ENCODE measurements around the gene FUT3.
"Not testable (repeated sequence)": the region's sequence is repeated elsewhere in the genome, so short reads cannot be mapped to it uniquely, and the experiment has no call there.

Gene FUT3
- 0 to 0.07 reads per million in 2 donors for total RNA-seq

DNA sequence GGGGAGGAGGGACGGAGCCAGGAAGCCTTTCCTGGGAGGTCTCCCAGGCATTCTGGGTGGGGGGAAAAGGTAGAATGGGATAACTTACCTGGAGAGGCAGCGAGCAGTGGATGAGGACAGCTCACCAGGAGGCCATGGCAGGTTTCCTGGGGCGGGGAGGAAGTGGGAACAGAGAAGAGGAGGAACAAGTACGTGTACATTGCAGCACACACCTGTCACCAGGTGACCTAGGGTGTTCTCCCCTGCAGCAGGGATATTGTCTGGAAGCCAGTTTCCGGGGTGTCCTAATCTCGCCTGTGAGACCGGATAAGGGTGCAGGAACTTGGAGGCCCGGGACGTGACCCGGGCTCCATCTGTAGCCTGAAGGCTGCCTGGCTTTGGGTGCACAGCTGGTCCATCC, at the start of gene FUT3:
FUT3 (minus strand) TSS at position 148 of the 400 bp plus-strand sequence.
- no peak for DNase-seq

DNA sequence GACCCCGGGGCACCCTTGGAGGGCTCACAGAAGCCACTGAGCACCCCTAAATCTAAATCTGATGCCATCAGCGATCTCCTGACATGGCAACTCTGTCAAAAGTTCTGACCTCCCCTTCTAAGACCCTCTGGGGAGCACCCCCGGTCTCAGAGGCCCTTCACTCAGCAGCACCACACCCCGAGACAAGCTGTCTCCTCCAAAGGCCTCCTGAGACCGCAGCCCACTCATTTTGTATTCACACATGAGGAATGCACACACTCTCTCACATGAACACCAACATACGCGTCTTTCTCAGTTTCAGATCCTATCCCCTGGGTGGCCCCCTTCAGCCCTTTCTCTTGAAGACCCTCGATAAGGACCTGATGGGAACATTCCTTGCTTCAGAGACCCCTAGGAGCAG, 49.7 kb upstream of the FUT3 start:
- DNase-seq: no peak

DNA sequence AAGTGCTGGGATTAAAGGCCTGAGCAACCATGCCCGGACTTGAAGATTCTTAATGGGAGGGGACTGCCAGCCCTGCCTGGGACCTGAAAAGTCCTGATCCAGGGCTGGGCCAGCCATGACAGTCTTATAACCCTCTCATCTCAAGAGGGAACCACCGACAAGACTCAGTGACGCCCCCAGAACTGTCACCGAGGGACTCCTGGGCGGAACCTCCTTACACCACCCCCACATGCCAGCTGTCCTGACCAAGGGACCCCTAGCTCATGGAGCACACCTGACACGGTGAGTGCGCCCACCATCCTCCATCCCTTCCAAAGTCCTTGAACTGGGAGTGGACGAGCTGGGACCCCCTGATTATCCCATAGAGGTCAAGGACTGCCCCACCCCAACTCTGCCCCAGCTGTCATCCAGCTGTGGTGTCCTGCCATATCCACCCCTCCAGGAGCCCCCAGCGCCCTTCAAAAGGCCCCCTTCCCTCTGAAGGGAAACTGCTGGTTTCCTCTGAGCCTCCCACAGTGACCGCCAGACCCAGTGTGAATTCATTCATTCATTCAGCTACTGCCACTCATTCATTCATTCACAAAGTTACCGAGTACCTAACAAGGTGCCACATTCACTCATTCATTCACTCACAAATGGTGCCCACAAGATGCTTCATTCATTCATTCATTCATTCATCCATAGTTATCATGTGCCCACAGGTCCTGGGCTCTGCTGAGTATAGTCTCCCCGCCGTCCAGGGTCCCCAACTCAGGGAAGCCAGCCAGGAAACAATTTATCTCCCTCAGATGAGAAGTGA, 48.7 kb upstream of the FUT3 start:
- DNase-seq: no peak

DNA sequence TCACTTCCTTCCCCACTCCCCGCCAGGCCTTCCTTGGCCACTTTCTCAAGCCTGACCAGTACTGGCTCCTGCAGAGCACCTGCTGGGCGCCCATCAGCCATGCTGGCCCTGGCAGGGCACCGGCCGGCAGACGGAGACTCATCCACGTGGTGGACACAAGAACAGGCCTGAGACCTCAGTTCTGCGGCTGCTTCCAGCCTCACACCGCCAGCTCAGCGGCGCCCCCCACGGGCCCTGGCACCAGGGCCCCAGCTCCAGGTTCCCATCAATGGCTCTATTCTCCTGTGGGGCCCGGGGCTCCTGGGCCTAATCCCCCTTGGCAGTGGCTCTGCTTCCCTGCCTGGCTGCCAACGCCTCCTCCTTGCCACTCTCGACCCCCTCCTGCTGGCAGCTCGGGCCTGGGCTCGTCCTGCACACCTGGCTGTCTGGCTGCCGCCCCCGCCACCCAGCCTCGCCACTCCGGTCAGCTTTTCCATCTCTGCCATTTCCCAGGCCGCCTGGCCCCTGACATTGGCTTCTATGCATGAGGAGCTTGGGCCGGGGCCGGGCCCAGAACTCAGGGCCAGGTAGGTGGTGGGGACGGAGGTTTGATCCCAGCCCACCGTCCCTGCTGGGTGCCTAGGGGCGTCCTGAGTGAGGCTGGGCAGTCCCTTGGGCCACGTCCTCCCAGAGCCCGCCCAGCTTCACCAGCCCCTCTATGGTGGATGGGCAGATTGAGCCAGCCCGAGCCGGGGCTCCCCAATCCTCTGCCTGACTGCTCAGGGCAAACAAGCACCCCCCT, 46.1 kb upstream of the FUT3 start:
- DNase-seq: no peak

DNA sequence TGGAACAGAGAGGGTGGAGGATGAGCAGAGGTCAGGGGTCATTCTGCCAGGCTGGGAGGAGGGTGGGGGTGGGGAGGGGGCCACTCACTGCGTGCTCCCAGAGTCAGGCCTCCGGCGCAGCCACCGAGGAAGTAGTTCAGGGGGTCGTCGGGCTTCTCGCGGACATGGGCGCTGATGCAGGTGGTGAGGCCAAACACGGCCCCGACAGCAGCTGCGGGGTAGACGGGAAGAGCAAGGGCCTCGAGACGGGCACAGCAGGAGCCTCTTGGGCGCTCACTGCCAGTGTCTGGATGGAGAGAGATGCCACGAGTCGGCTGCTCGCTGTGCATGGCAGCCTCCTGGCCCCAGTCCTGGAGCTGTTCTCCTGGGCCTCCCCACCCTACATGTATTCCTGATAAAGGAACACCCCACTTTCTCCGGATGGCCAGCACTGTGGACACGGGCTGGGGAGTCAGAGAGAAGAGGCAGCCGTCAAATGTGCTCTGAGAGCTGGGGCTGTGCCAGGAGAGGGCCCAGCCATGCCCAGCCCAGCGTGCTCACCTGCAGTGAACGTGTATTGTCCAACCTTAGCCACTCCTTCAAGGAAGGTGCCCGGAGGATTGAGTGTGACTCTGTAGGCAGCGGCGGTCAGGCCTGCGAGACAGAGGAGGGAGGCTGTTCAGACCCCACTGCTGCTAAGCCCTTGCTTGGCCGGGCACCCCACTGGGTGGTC, 45.3 kb upstream of the FUT3 start:
- DNase-seq: no peak

DNA sequence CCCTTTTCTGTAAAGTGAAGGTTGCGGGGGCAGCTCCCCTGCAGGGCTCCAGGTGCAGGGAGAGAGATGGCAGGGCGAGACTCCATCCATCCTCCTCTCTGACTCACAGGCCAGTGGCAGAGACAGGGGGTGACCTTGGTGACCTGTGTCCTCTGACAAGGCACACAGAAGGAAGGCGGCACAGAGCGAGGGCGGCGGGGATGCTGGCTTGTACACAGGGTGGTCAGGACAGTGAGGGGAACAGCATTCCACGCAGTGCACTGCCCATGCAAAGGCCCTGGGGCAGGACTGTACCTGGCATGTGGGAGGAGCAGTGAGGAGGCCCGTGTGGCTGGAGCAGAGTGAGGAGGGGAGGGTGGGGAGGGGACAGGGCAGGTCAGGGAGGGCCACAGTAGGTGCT, 44.6 kb upstream of the FUT3 start:
- no peak for DNase-seq

DNA sequence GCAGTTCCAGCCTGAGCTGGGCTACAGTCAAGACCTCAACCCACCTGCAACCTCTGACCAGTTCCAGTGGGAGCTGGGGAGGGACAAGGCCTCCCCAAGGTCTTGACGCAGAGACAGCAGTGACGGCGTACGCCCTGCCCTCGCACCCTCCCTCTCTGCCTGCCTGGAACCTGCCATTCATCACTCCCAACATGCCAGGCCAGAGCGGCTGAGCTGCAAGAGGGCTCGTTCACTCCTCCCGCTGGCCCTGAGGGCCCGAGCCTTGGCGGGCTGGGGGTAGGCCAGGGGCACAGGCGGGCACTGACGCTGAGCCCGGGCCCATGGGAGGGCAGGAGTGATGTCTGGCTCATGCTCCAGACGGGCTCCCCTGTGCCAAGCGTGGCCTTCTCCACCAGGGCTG, 44.2 kb upstream of the FUT3 start:
- no peak for DNase-seq

DNA sequence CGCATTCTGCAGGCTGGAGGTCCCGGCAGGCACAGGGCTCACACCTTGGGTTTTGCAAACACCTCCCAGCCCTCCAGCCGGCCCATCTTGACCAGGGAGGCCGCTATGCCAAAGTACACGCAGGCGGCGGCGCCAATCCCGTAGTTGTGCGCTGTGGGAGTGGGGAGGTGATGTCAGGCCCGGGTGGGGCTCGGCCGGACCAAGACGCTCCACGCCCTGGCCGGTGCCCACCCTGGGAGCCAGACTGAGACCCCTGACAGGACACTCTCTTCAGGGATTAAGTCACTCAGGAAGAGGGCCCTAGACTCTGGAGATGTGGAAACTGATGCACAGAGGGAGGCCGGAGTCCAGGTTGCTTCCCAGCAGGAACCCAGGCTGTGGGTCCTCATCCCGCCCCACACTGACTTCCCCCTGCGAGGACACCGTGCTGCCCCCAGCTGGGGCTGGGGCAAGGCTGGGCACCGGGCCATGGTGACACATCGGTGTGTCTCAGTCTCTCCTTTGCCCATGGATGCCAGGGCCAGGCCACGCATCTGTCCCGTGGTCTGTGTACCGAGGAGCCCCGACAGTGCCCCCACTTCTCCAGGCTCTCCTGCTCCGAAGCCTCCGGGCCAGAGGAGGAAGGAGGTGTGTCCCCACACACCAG, 43.6 kb upstream of the FUT3 start:
- DNase-seq: no peak

DNA sequence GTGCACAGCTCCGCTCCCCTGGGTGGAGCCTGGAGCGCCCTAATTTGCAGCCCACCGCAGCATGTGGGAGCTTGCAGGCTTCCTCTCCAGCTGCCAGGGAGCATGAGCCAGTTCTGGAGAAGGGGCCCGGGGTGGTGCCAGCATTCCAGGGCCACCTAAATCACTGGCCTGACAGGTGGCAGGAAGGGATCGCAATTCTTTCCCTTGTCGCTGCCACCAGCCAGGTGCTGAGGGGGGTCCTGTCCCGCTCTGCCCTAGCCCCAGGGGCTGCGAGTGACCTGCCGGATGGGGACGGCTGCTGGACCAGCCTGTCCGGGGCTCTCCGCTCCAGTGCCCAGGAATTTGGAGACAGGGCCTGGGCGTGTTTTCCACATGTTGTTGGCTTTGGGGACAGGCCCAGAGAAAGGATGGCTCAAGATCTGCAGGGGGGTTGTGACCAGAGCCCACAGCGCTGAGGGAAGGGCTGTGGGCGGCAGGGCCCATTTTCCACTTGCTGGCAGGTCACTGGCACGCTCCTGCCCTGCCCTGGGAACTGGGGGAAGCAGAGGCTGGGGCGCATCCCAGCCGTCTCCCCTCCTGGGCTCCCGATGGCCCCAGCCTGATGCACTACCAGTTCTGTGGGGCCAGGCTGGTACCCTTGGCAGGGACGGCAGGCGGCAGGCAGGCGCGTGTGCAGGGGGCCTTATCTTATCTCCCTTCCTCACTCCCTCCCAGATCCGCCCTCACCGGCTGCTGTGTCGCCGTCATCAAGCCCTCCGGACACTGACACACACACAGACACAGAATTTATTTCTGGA, 42.9 kb upstream of the FUT3 start:
- DNase-seq: no peak

DNA sequence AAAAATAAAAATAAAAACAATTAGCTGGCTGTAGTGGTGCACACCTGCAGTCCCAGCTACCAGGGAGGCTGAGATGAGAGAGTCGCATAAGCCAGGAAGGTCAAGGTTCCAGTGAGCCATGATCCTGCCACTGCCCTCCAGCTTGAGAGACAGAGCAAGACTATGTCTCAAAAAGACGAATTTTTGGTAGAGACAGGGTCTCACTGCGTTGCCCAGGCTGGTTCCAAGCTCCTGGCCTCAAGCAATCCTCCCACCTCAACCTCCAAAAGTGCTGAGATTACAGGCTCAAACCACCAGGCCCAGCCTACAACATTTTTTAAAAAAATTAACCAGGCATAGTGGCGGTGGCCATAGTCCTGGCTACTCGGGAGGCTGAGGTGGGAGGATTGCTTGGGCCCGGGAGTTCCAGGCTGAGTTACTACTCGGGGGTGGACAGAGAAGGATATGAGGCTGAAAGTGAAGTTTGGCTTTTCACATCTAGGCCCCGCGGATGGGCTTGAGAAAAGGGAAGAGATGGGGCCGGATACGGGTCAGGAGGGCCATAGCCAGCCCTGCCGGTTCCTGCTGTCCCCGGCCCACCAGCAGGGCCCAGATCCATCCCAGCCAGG, 42.2 kb upstream of the FUT3 start:
- DNase-seq: no peak

DNA sequence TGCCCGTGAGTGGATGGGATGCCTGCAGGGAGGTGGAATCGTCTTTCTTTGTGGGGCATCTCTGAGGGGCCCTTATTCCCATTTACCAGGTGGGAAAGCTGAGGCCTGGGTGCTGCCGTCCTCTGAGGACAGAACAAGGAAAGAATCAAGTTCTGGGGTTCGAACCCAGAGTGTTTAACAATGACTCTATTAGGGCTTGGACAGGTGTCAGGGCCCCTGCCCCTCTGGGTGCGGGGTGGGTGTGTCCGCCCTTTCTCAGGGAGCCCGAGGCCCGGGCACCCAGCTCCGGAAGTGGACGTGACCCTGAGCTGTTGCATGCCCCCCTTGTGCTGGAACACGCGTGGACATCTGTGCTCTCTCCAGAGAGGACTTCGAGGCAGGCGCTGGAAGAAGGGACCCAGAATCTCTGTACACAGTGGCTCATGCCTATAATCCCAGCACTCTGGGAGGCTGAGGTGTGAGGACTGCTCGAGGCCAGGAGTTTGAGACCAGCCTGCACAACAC, 41.6 kb upstream of the FUT3 start:
- no peak for DNase-seq

DNA sequence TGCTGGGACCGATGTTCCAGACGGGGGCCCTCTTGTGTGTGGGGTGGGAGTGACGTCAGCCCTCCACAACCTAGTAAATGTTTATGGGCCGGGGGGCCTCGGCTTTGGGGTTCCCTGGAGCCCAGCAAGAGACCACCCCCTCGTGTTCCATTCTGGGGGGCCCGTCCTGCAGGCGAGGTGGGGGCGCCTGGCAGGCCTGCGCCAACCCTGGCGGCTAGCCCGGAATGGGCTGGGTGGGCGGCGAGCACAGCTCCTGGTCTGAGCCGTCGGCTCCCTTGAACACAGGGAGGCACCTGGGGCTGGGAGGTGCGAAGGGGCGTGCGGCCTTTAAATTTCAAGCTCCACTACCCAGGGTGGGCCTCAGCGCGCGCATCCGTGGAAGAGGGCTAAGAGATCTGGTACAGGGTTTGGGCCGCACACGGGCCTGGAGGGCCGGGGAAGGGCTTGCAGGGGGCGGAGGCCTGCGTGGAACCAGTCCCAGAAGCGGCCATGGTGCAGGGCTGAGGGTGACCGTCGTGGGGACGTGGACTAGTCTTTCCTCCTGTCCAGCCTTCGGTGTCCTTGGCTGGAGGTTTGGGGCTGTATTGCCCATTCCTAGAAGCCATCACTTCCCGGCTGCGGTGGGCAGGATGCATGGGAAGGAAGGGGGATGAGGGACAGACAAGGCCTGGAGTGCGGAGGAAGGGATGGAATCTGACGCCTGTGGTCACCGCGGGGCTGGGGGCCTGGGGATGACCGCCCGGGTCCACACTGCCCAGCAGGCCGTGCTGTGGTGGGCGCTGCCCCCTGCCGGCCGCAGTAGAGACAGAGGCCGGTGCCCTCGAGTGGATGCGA, 40.9 kb upstream of the FUT3 start:
- DNase-seq: no peak

DNA sequence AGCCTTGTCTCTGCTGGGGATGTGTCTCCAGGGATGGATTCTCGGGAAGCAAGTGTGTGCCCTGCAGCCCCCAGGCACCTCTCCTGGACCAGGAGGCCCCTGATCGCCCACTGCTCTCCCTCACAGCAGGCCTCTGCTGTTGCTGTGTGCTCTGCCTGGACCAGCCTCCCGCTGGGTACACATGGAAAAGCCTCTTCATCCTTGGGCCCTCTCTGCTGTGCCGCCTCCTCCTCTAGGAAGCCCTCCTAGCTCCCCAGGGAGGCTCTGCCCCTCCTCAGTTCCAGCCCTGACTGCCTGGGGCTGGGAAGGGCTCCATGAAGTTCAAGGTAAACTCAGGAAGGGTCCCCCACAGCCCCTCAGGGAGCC, 40.3 kb upstream of the FUT3 start:
- DNase-seq: no peak

DNA sequence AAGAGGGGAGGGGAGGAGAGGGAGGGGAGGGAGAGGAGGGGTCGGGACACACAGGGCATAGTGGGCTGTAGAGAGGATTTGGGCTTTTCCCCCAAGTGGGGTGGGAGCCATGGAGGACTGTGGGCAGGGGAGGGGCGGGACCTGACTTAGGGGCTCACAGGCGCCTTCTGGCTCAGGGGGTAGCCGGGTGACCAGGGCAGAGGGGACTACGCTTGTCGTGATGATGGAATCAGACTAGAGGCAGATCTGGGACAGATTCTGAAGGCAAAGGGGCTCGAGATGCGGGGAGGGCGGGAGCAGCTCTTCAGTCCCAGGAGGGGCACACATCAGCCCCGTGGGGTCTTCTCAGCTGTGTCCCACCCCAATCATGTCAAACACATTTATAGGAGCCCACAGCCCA, 38.9 kb upstream of the FUT3 start:
- no peak for DNase-seq

DNA sequence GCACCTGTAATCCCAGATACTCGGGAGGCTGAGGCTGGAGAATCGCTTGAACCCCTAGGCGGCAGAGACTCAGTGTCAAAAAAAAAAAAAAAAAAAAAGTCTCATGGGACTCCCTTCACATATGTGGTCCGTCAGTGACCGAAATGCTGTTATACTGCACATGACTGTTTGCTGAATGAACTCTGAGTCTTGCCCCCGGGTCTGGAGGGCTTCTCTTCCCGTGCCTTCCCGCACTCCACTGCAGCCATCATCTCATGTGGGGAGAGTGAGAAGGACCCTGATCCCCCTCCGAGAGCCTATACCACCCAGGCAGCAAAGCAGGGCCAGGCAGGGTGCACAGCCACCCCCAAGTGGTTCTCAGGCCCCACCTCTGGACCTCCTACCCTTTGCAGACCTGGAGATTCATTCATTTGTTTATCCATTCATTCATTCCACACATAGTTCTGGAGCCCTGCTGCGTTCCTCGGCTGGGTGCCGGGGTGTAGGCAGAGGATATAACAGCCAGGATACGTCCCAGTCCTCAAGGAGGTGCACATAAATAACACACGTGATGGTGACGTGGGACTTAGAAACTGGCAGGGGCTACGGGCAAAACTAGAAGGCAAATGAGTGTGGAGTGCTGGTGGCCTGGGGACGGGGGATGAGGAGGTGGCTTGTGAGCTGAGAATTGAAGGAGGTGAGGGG, 38.2 kb upstream of the FUT3 start:
- DNase-seq: no peak

DNA sequence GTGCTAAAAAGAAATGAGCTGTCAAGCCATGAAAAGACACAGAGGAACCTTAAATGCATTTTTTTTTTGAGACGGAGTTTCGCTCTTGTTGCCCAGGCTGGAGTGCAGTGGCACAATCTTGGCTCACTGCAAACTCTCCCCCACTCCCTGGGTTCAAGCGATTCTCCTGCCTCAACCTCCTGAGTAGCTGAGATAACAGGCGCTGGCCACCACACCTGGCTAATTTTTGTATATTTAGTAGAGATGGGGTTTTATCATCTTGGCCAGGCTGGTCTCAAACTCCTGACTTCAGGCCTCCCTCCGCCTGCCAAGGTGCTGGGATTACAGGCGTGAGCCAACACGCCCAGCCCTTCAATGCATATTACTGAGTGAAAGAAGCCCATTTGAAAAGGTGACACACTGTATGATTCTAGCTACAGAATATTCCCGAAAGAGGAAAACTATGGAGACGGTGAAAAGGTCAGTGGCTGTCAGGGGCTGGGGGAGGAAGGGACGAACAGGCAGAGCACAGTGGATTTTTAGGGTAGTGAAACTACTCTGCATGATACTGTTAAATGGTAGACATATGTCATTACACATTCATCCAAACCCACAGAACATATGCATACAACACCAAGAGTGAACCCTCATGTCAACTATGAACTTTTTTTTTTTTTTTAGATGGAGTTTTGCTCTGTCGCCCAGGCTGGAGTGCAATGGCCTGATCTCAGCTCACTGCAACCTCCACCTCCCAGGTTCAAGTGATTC, 33.0 kb upstream of the FUT3 start:
- not testable (repeated sequence) for DNase-seq

DNA sequence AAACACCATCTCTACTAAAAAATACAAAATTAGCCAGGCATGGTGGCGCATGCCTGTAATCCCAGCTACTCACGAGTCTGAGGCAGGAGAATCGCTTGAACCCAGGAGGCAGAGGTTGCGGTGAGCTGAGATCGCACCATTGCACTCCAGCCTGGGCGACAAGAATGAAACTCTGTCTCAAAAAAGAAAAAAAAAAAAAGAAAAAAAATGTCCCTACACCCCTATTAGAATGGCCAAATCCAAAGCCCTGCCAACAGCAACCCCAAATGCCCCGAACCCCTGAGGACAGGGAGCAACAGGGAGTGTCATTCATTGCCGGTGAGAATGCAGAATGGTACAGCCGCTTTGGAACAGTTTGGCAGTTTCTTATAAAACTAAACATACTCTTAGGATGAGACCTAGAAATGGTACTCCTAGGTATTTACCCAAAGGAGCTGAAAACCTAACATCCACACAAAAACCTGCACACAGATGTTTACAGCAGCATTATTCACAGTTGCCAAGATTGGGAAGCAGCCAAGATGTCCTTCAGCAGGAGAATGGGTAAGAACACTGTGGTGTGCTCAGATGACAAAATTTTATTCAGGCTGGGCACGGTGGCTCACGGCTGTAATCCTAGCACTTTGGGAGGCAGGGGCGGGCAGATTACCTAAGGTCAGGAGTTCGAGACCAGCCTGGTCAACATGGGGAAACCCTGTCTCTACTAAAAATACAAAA, 32.1 kb upstream of the FUT3 start:
- not testable (repeated sequence) for DNase-seq

DNA sequence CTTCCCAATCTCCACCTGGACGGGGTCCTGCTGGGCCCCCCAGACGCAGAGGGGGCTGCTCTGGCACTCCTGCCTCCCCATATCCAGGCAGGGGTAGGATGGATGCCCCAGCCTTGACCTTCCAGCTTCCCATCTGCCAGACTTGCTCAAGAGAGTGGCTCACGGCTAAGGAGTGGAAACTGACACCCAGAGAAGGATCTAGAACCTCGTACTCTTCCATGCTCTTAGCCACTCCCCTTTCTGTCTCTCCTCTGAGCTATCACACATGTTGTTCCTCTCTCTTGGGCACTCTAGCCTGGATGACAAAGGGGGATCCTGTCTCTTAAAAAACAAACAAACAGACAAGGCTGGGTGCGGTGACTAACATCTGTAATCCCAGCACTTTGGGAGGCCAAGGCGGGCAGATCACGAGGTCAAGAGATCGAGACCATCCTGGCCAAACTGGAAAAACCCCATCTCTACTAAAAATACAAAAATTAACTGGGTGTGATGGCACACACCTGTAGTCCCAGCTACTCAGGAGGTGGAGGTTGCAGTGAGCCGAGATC, 31.2 kb upstream of the FUT3 start:
- no peak for DNase-seq
